Renal cortical epithelial cell (primary cell): ENCODE data around the gene DRC3. TPM values are rescaled to one million over a fixed set of nuclear protein-coding genes. Genes with fewer than 3 reads are reported as not detected.

Experiments used
- DNase-seq: peaks from one replicate; pipeline ENCODE4 v3.0.0-alpha.2; 2011; ENCODE audit warnings: low read depth
- total RNA-seq: library from RNA; depleted of rRNA; stranded (reverse); fragments of >200 nt; gene quantifications from 2 replicates; pipeline ENCODE4 v1.2.3, GENCODE V29; 2014

DRC3 gene
- total RNA-seq, 1 donor from 2014 or later, result 6.1 TPM

GRCh38 chr17:18025241-18025944 is 52.7 kb downstream of the DRC3 start:
- DNase-seq, result peak; percentile 52

- DNase-seq, result peak; percentile 30
These were observed 53.5 kb downstream of the DRC3 start for GRCh38 chr17:18025945-18026776.

- no peak for DNase-seq
These were observed 54.6 kb downstream of the DRC3 start for GRCh38 chr17:18027280-18027679.

GRCh38 chr17:18028114-18028951 is 55.7 kb downstream of the DRC3 start:
- DNase-seq, result no peak

DNA sequence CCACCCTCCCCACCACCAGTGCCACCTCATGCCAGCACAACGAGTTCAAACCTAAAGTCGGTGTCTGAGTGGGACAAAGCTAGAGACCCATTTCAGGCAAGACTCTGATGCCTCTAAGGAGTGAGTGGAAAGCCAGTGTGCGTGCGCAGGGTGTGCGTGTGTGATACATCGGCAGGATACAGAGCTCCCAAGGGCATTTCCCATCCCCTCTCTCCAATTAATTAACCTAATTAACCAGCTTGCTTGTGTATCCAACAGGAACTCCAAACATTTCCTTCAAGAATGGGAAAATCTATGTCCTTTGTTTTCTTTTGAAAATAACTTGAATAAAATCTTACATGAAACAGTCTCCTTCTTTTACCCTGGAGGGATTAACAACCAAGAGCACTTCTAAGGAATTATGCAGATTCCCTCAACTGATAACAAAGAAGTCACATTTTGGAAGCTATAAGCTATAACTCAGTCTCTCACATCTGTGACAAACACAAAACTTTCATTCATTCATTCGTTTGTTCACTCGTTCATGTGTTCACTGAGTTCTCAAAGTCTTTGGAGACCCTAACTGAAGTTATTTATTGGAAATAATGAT is 56.4 kb downstream of the DRC3 start:
- no peak for DNase-seq

DNA sequence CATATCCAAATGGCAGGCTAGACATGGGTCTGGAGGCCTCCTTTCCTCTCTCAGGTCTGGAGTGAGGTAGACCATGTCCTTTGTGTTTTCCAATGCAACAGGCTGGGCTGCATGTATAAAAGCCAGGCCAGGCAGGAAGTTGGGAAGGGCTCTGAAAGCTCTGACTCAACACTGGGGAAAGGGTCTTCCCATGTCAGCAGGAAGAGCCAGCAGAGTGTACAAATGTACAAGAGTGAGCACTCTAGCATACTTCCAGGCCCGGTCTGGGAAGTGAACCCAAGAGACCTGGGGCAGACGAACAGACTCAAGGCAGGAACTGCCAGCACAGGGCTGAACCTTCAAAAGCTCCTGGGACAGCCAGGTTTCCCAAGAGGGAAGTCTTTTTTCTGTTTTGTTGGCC is 59.3 kb downstream of the DRC3 start:
- DNase-seq, result peak; percentile 77

DNA sequence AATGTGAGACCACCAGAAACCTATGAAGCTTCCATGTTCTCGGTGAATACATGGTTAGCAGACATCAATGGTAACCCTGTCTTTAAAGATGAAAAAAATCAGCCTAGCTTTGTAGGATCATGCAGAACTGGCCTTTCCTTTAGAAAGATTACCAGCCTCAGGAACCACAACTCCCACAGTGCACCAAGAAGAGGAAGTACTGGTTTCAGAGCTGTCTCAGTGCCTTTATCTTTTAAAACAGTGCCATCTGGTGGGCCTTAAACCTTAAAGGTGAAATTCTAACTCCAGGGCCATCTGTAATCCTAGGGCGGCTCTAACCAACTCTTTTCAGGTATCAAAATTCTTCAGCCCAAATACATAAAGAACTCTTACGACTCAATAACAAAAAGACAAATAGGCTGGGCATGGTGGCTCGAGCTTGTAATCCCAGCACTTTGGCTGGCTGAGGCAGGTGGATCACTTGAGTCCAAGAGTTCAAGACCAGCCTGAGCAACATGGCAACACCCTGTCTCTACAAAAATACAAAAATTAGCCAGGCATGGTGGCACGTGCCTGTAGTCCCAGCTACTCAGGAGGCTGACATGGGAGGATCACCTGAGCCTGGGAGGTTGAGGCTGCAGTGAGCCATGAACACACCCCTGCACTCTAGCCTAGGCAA is 60.9 kb downstream of the DRC3 start:
- DNase-seq, result peak; percentile 89

DNA sequence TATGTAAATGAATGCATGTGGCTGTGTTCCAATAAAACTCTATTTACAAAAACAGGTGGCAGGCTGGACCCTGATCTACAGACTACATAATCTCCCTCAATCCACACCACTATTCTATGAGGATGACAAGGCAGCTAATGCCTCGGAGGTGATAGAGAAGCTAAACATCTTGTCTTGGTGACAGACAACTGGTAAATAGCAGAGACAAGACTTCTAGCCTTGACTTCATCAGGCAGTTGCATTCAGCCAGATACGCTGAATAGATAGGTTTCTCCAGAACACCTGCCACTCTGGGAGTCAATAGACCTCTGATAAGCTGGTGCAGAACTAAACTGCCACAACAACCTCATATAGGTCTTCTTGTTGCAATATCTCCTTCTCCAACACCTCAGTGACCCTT is 63.0 kb downstream of the DRC3 start:
- no peak for DNase-seq

GRCh38 chr17:18037486-18037885 is 64.8 kb downstream of the DRC3 start:
- DNase-seq, result no peak

DNA sequence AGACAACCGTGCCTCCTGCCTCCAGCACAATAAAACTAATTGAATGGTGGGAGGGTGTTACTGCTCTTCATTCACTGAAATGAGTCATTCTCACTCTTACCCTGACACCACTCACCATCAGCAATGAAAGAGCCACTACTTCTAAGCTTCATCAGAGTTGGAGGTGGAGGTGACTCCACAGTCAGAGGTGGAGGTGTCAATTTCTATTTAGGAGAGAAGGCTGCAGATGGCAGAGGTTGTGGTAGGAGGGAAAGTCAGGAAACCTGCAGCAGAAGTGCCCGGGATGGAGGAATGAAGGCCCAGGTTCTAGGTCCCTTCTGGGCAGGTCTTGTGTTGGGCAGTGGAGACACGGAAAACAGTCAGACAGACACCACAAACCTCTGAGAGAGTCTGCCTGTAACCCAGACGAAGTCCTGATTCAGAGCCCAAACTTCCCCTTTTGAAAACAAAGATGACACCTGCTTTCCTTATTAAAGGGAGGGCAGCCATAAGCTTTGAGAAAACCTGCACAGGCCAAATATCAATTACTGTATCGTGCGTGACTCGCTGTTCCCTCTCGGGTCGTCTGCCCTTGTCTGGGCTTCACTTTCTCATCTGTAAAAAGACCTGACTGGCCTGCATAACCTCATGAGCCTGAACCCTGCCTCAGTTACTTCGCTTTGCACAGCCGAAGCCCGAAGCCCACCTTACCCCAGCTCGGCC is 65.6 kb downstream of the DRC3 start:
- DNase-seq, result peak; percentile 26

GRCh38 chr17:18038861-18039534 is 66.3 kb downstream of the DRC3 start, which contains the start of the genes ATPAF2 and GID4:
Gene ATPAF2, minus strand, starts transcription at chr17:18039168. Its CDS starts 155 bp downstream, at chr17:18039013.
Gene GID4, plus strand, starts transcription at chr17:18039408. Its CDS starts 57 bp downstream, at chr17:18039465.
- peak; percentile 93 for DNase-seq

GRCh38 chr17:18039535-18040260 is 67.0 kb downstream of the DRC3 start:
- DNase-seq, result no peak

DNA sequence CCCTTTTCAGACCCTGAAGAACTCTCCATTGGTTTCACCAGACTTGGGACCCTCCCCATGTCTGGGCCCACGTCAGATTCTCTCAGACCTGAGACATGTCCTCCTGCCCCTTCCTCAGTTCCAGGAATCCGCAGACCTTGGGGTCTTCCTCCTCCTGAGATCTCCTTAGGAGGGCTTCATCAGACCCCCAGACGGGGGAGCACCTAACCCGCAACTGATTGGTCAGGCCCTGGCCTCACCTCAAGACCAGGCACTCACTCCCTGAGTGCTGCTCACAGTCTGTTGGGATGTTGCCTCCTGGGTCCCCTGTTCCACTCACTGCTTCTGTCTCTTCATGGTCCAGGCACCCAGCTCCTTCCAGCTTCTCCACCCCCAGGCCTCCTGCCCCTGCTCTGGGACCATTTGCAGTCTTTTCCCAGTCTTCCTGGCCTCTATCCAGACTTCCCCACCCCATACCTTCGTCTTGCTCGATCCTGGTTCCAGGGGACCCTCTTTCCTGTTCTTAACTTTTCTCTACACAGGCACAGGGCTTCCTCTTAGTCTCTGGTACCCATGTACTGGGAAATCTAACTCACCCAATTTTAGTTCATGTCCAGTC is 67.7 kb downstream of the DRC3 start:
- no peak for DNase-seq

DNA sequence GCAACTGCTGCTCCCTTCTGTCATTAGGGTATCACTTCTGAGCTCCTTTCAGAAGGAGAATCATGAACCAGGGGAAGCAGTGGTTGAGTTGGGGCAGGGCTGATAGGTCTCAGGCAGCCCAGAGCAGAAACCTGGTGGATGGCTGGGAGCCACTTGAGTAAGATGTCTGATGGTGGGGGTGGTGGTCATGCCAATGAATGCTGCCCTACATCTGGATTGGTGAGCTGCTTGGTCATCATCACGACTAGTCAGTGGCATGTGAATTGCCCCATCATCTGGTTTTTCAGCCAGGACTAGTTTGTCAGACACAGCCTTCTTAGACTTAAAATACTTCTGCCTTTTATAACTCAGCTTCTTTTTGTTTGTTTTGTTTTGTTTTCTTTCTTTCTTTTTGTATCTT is 69.1 kb downstream of the DRC3 start:
- peak; percentile 46 for DNase-seq

DNA sequence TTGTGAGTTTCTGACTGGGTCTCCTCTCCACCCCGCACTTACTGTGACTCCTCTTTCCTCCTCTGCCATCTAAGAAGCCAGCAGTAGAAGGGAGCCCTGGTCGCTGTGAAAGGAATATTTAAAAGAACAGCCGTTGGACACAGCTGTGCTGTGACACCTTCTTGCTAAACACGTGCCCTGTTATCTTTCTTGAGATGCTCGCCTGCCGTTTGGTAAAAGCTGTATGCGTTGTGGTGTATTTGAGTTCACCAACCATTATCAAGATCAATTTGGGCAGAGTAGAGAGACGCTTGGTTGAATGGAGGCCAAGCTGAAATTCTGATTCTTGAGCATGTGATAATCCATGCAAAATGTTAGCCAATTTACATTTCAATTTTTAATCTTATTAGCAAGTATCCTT is 70.3 kb downstream of the DRC3 start:
- DNase-seq, result no peak

DNA sequence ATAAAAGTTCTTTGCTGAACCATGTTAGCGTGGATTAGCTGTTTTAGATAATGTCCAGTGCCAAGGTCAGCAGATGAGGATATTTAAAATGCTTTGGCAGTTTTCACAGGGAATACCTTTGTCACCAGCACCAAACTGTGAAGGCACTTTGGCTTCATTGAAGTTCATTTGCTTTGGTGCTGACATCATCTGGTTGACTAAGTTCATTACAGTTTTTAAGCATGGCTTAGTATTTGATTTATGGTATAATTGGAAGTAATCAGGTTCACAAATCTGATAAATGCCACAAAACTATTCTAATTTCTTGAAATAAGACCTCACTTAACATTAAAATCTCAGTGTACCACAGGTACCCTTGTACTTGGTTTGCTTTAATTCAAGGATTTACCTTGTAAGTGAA is 70.8 kb downstream of the DRC3 start:
- peak; percentile 42 for DNase-seq

GRCh38 chr17:18044609-18045008 is 71.9 kb downstream of the DRC3 start:
- DNase-seq, result no peak

- peak; percentile 17 for DNase-seq
These were observed 73.2 kb downstream of the DRC3 start for GRCh38 chr17:18045691-18046350.
